Heart left ventricle (tissue), 13 donors: ENCODE data around the gene CFAP157.

ENCODE experiments used
- CTCF ChIP-seq, 12 donors: fragments of 200-600 bp; sonication (generic) in 4 of 12; IDR thresholded peaks; one replicate each; pipeline versions ENCODE4 v1.5.0 to v1.8.0; 2018 to 2022; ENCODE audit warnings: antibody characterized with exemption in 12 of 12, mild to moderate bottlenecking in 5 of 12
- POLR2A ChIP-seq, 2 donors: fragments of 450-650 bp; IDR thresholded peaks; one replicate each; pipeline ENCODE4 v1.6.1; 2017; ENCODE audit warnings: antibody characterized with exemption in 2 of 2, mild to moderate bottlenecking in 2 of 2, moderate library complexity in 2 of 2
- donor health status: ischemic (EF 13 %, LVEDD 7.1; RV severe dilation, severe dysfunction).
- donor health status: DM: no; HTN: yes; CAD: no.
- donor health status: DM: no; HTN: no; CAD: no.
- donor health status: ischemic (EF 25% LVEDD 6.9; RV normal size, moderate dysfunction).
- donor health status: ischemic (EF 25% LVEDD 5.7; RV mildly dilated, moderate dysfunction).
- donor health status: ischemic (EF 35%, LVEDD 5.7; RV mildly dilated, moderate dysfunction).
- donor health status: nonischemic (EF 11% LVEDD 7.7; RV severe dilation, severe dysfunction).
- donor health status: DM: yes; HTN: yes; CAD: no.
- donor health status: PGD.
- donor health status: ischemic (EF 29% LVEDD 5.4; RV normal size, mild dysfunction).
- donor health status: nonischemic (EF 23%, LVEDD 6.1; RV moderate dilation, normal function).

GRCh38 chr9:127660886-127661741 is 45.7 kb upstream of the CFAP157 start:
- TF ChIP-seq POLR2A (IDR thresholded peaks at IDR 0.05) (no peak), CTCF (IDR thresholded peaks at IDR 0.05) (no peak)
